DND-41 (cell line): Measurements from ENCODE around the gene STX3.

Experiments used
- EZH2 ChIP-seq: IDR thresholded peaks from 3 replicates; pipeline ENCODE4 v1.6.1; 2012; ENCODE audit warnings: borderline replicate concordance, low read depth, mild to moderate bottlenecking, moderate library complexity, low read length, inconsistent platforms; ENCODE audit not compliant: severe bottlenecking
- TF ChIP-seq, protein P1 (sequence below): IDR thresholded peaks from 2 replicates; pipeline ENCODE4 v1.5.1; 2012; ENCODE audit warnings: borderline replicate concordance, low read length, moderate library complexity, mild to moderate bottlenecking; ENCODE audit not compliant: poor library complexity, severe bottlenecking; ENCODE audit errors: extremely low read depth

DNA sequence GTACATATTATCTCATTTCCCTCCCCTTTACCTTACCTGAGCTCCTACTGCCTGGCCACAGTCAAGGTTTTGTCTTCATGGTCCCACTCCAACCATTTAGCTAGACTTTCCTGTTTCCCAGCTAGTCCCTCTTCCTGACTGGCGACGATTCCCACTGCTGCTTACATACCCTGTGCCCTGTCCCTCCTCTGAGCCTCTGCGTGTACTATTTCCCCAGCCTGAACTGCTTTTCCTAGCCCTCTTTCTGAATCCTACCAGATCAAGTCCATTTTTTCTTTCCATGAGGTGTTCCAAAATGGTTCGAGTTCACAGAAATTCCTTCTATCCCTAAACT is 32.0 kb downstream of the STX3 start:
- TF ChIP-seq, protein P1, sequence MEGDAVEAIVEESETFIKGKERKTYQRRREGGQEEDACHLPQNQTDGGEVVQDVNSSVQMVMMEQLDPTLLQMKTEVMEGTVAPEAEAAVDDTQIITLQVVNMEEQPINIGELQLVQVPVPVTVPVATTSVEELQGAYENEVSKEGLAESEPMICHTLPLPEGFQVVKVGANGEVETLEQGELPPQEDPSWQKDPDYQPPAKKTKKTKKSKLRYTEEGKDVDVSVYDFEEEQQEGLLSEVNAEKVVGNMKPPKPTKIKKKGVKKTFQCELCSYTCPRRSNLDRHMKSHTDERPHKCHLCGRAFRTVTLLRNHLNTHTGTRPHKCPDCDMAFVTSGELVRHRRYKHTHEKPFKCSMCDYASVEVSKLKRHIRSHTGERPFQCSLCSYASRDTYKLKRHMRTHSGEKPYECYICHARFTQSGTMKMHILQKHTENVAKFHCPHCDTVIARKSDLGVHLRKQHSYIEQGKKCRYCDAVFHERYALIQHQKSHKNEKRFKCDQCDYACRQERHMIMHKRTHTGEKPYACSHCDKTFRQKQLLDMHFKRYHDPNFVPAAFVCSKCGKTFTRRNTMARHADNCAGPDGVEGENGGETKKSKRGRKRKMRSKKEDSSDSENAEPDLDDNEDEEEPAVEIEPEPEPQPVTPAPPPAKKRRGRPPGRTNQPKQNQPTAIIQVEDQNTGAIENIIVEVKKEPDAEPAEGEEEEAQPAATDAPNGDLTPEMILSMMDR, result no peak
- TF ChIP-seq EZH2, result no peak
